ENCODE measurements around the gene TMEM80. TPM values are rescaled to one million over a fixed set of nuclear protein-coding genes. Genes with fewer than 3 reads are reported as not detected.

The TMEM80 gene
- total RNA-seq, 2 donors from 2014 or later: 15.3 to 20.3 TPM

GRCh38 chr11:662689-663274, 32.8 kb upstream of the TMEM80 start:
- no peaks in the 10 kb centered on the region for H3K4me1 Mint-ChIP-seq (ENCODE audit: low read depth in 2 of 2)
- H3K4me3 Mint-ChIP-seq: no peak overlapping the region
- no peaks in the 10 kb centered on the region for H3K36me3 Mint-ChIP-seq
- no peaks in the 10 kb centered on the region for H3K9me3 Mint-ChIP-seq
- ATAC-seq: peak; percentile 61 to 74
- no peak for DNase-seq (ENCODE audit: low spot score)
- no peaks in the 10 kb centered on the region for H3K27me3 Mint-ChIP-seq
- H3K27ac Mint-ChIP-seq: no peak overlapping the region

DNA sequence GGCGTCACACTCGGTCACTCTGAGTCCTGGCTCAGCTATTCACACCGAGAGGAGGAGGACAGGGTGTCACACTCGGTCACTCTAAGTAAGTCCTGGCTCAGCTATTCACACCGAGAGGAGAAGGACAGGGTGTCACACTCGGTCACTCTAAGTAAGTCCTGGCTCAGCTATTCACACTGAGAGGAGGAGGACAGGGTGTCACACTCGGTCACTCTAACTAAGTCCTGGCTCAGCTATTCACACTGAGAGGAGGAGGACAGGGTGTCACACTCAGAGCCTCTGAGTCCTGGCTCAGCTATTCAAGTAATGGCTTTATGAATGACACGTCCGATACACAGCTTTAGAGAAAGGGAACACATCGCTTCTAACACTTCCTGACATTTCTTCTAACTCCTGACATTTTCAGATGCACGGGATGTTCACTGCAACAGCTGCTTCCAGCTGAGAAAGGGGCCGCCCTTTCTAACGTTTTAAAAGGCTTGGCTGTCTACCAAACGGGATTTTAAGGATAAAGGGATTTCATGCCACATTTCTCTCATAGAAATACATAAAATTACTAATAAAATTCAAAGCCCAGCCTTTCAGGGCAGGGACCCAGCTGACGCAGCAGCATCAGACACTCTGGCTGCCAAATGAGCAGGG, 30.4 kb upstream of the TMEM80 start:
- ATAC-seq (no peak), DNase-seq (ENCODE audit: low spot score) (no peak)
- no peaks in the 10 kb centered on the region for H3K9me3 Mint-ChIP-seq
- H3K4me3 Mint-ChIP-seq: no peak overlapping the region
- no peaks in the 10 kb centered on the region for H3K4me1 Mint-ChIP-seq (ENCODE audit: low read depth in 2 of 2)
- no peaks in the 10 kb centered on the region for H3K36me3 Mint-ChIP-seq
- no peaks in the 10 kb centered on the region for H3K27me3 Mint-ChIP-seq
- H3K27ac Mint-ChIP-seq: no peak overlapping the region

GRCh38 chr11:665704-666281, 29.8 kb upstream of the TMEM80 start:
- no peak overlapping the region for H3K27ac Mint-ChIP-seq
- no peaks in the 10 kb centered on the region for H3K36me3 Mint-ChIP-seq
- ATAC-seq: no peak
- DNase-seq (ENCODE audit: low spot score): no peak
- no peaks in the 10 kb centered on the region for H3K4me1 Mint-ChIP-seq (ENCODE audit: low read depth in 2 of 2)
- no peak overlapping the region for H3K4me3 Mint-ChIP-seq
- no peaks in the 10 kb centered on the region for H3K9me3 Mint-ChIP-seq
- H3K27me3 Mint-ChIP-seq: no peaks in the 10 kb centered on the region

- no peak for DNase-seq (ENCODE audit: low spot score)
- H3K27me3 Mint-ChIP-seq: no peaks in the 10 kb centered on the region
- peaks cover 17% of the 10 kb centered on the region for H3K36me3 Mint-ChIP-seq
- no peak overlapping the region for H3K4me3 Mint-ChIP-seq
- H3K9me3 Mint-ChIP-seq: no peaks in the 10 kb centered on the region
- H3K27ac Mint-ChIP-seq: no peak overlapping the region
- peaks cover 0 to 3% of the 10 kb centered on the region in 2 donors for H3K4me1 Mint-ChIP-seq (ENCODE audit: low read depth in 2 of 2)
- ATAC-seq: no peak
Observed at GRCh38 chr11:673866-674265, 21.8 kb upstream of the TMEM80 start.

- Mint-ChIP-seq H3K27ac (no peak overlapping the region), H3K9me3 (no peaks in the 10 kb centered on the region), H3K4me3 (no peak overlapping the region), H3K36me3 (peaks cover 17% of the 10 kb centered on the region), H3K27me3 (no peaks in the 10 kb centered on the region), H3K4me1 (ENCODE audit: low read depth in 2 of 2) (peaks cover 0 to 3% of the 10 kb centered on the region in 2 donors)
- ATAC-seq: no peak
- DNase-seq (ENCODE audit: low spot score): no peak
Observed at GRCh38 chr11:674406-674805, 21.2 kb upstream of the TMEM80 start.

DNA sequence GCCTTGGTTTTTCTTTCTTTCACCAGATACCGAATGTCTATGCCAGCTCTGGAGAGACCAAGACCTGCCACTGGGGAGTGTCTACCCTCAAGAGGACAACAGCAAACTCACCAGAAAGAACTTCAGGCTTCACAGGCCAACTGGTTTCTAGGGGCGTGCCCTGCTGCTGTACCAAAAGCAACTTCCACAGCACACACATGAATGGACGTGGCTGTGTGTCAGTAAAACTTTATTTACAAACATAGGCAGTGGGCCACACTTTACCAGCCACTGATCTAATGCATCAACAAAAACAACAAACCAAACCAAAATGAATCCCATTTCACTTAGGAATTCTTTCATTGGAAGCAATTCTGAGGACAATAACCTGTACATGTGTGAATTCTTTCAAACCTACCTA, 17.3 kb upstream of the TMEM80 start:
- Mint-ChIP-seq H3K4me1 (ENCODE audit: low read depth in 2 of 2) (no peaks in the 10 kb centered on the region), H3K27ac (no peak overlapping the region), H3K4me3 (no peak overlapping the region), H3K36me3 (peaks cover 20% of the 10 kb centered on the region), H3K9me3 (no peaks in the 10 kb centered on the region), H3K27me3 (no peaks in the 10 kb centered on the region)
- DNase-seq (ENCODE audit: low spot score): peak; percentile 1
- no peak for ATAC-seq

DNA sequence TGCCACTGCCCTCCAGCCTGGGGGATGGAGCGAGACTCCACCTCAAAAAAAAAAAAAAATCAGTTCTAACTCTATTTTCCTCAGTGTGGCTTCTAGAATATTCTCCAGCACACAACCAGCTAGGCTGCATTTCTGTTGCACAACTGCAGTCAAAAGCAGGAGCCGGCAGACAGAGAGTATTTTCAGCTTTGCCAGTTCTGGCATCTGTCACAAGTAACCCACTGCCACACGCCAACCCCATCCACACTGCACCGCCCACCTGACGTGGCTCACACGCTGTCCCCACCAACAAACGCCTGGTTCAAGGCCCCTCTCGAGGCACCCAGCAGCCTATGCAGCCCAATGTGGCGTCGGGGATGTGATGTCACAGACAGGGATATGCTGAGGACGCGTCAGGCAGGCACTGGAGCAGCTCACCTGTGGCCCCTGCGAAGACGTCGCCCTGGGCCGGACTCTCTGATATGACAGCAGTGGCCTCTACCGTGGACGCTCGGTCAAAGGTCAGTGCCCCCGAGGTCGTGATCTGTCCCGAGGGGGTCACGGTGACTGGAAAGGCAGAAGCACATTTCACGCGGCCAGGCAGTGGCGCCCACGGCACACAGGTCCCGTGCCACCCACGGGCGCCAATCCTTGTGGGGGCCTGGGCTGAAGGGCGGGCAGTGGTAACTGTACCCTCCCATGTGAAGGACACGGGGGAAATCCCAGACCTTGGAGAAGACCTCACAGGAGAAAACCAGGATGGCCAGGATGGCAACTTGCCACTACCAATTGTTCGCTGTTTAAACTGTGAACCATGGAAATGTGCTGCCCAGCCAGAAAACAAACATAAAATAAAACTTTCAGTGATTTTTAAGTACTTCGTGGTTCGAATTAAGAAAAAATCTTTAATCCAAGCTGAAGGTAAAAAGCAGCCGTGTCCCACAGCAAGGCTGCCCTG, 16.1 kb upstream of the TMEM80 start:
- peak; percentile 57 for DNase-seq (ENCODE audit: low spot score)
- Mint-ChIP-seq H3K9me3 (no peaks in the 10 kb centered on the region), H3K36me3 (peaks cover 25% of the 10 kb centered on the region), H3K27ac (no peak overlapping the region), H3K4me1 (ENCODE audit: low read depth in 2 of 2) (no peaks in the 10 kb centered on the region), H3K4me3 (no peak overlapping the region), H3K27me3 (no peaks in the 10 kb centered on the region)
- no peak for ATAC-seq

GRCh38 chr11:680476-680875, 15.1 kb upstream of the TMEM80 start:
- peak in 1 of 2 donors; percentile 52 for ATAC-seq
- Mint-ChIP-seq H3K36me3 (peaks cover 28% of the 10 kb centered on the region), H3K4me3 (no peak overlapping the region)

DNA sequence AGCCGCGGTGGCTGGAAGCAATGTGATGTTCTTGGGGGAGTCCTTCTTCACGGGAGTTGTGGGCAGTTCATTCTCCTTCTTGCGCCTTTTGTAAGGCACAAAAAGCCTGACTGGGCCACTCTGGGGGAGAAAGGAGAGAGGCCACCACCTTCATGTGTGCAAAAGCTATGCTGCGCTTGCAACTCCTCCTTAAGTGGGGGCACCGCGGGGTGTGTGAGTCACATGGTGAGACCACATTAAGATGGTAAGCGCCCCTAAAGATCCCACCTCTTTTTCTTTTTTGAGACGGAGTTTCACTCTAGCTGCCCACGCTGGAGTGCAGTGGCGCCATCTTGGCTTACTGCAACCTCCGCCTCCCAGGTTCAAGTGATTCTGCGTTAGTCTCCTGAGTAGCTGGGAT, 14.6 kb upstream of the TMEM80 start:
- no peaks in the 10 kb centered on the region for H3K27me3 Mint-ChIP-seq
- H3K27ac Mint-ChIP-seq: no peak overlapping the region
- DNase-seq (ENCODE audit: low spot score) (no peak), ATAC-seq (no peak)
- H3K4me3 Mint-ChIP-seq: no peak overlapping the region
- H3K9me3 Mint-ChIP-seq: no peaks in the 10 kb centered on the region
- H3K36me3 Mint-ChIP-seq: peaks cover 28% of the 10 kb centered on the region
- H3K4me1 Mint-ChIP-seq (ENCODE audit: low read depth in 2 of 2): no peaks in the 10 kb centered on the region

More at GRCh38 chr11:680476-680875, 15.1 kb upstream of the TMEM80 start:
- Mint-ChIP-seq H3K27me3 (no peaks in the 10 kb centered on the region), H3K27ac (no peak overlapping the region), H3K9me3 (no peaks in the 10 kb centered on the region), H3K4me1 (ENCODE audit: low read depth in 2 of 2) (no peaks in the 10 kb centered on the region)
- peak; percentile 56 for DNase-seq (ENCODE audit: low spot score)

DNA sequence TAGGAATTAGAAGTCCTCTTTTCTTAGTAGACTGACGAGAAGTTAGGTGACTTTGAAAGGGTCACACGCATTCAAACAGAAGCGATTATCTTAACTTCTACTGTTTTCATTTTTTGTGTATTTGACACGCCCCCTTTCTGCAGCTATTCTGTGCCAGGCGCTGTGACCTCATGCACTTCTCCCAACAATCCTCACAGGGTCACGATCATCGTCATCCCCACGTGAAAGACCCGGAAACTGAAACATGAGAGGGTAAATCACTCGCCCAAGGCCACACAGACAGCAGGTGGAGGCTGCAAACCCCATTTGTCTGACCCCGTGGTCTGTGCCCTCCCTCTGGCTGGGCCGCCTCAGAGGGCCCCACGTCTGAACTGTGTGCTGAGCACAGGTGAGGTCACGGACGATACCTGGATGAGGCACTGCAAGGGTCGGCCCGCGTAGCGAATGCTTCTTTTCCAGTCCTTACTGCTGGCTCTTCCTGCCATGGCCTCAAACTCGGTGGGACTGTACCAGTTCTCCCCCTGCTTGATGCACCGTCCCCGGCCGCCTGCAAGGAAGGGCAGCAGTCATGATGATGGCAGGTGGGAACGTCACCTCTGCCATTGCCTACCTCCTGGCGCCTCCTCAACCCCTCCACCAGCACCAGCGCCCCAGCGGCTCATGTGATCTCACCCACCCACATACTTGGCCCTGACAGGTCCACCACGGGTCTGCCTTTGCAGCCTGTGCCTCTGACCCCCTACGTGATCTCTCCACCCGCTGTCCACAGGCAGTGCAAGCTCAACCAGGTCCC, 9.0 kb upstream of the TMEM80 start:
- DNase-seq (ENCODE audit: low spot score) (peak; percentile 50), ATAC-seq (peak; percentile 37 to 43)
- no peak overlapping the region for H3K4me3 Mint-ChIP-seq
- H3K9me3 Mint-ChIP-seq: no peaks in the 10 kb centered on the region
- no peaks in the 10 kb centered on the region for H3K27me3 Mint-ChIP-seq
- peaks cover 2 to 3% of the 10 kb centered on the region in 2 donors for H3K4me1 Mint-ChIP-seq (ENCODE audit: low read depth in 2 of 2)
- H3K36me3 Mint-ChIP-seq: peaks cover 21% of the 10 kb centered on the region
- H3K27ac Mint-ChIP-seq: no peak overlapping the region

DNA sequence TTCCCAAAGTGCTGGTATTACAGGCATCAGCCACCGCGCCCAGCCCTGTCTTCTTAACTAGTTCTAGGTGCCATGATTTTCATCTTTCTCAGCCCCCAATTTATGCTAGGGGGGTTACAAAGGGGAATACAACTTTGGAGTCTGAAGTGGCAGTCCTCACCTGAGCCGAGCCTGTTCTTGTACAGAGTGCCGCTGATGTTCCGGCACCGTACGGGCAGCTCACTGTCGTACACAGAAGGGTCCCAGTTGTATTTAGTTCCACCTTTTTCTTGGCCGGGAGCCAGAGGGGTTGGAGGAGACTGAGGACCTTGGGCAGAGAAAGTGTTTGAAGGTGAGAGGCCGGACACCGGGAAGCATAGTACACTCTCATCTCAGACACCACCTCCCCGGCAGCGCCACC, 7.9 kb upstream of the TMEM80 start:
- ATAC-seq: no peak
- peaks cover 15% of the 10 kb centered on the region for H3K36me3 Mint-ChIP-seq

GRCh38 chr11:688681-689080, 6.9 kb upstream of the TMEM80 start:
- no peak for ATAC-seq

More for the DNA sequence above, 7.9 kb upstream of the TMEM80 start:
- H3K4me1 Mint-ChIP-seq (ENCODE audit: low read depth in 2 of 2): peaks cover 9 to 12% of the 10 kb centered on the region in 2 donors
- H3K27me3 Mint-ChIP-seq: no peaks in the 10 kb centered on the region
- no peak overlapping the region for H3K4me3 Mint-ChIP-seq
- no peak overlapping the region for H3K27ac Mint-ChIP-seq
- DNase-seq (ENCODE audit: low spot score): no peak
- H3K9me3 Mint-ChIP-seq: no peaks in the 10 kb centered on the region

GRCh38 chr11:689625-690024, 6.0 kb upstream of the TMEM80 start:
- H3K36me3 Mint-ChIP-seq: peaks cover 2% of the 10 kb centered on the region
- H3K27ac Mint-ChIP-seq: no peak overlapping the region
- H3K9me3 Mint-ChIP-seq: no peaks in the 10 kb centered on the region
- no peak overlapping the region for H3K4me3 Mint-ChIP-seq
- ATAC-seq: no peak
- H3K27me3 Mint-ChIP-seq: no peaks in the 10 kb centered on the region
- peaks cover 20 to 24% of the 10 kb centered on the region in 2 donors for H3K4me1 Mint-ChIP-seq (ENCODE audit: low read depth in 2 of 2)
- DNase-seq (ENCODE audit: low spot score): no peak

More at GRCh38 chr11:688681-689080, 6.9 kb upstream of the TMEM80 start:
- no peaks in the 10 kb centered on the region for H3K27me3 Mint-ChIP-seq
- no peak for DNase-seq (ENCODE audit: low spot score)
- H3K9me3 Mint-ChIP-seq: no peaks in the 10 kb centered on the region
- H3K27ac Mint-ChIP-seq: no peak overlapping the region
- peaks cover 10% of the 10 kb centered on the region for H3K36me3 Mint-ChIP-seq
- H3K4me1 Mint-ChIP-seq (ENCODE audit: low read depth in 2 of 2): peaks cover 17 to 21% of the 10 kb centered on the region in 2 donors
- no peak overlapping the region for H3K4me3 Mint-ChIP-seq
